HG02852 (cell line): ENCODE measurements around the gene CHD8.
"Not testable (repeated sequence)": the region's sequence is repeated elsewhere in the genome, so short reads cannot be mapped to it uniquely, and the experiment has no call there.

Experiments used
- ATAC-seq: cut with Tn5 transposase; IDR thresholded peaks from one replicate; pipeline ENCODE4 v1.9.1; 2021; ENCODE audit warnings: mild to moderate bottlenecking, moderate library complexity; ENCODE audit not compliant: unreplicated experiment

The CHD8 gene

GRCh38 chr14:21379338-21379737 lies 76.6 kb downstream of the CHD8 start:
- ATAC-seq: no peak

GRCh38 chr14:21373980-21374379 lies 81.9 kb downstream of the CHD8 start:
- no peak for ATAC-seq

- not testable (repeated sequence) for ATAC-seq
Measured at GRCh38 chr14:21372814-21373213, 83.1 kb downstream of the CHD8 start.

GRCh38 chr14:21369949-21370679 lies 85.8 kb downstream of the CHD8 start:
- no peak for ATAC-seq

GRCh38 chr14:21367582-21368144 lies 88.3 kb downstream of the CHD8 start:
- no peak for ATAC-seq

GRCh38 chr14:21356511-21356910 lies 99.4 kb downstream of the CHD8 start:
- ATAC-seq: no peak

- ATAC-seq: no peak
Measured at GRCh38 chr14:21352587-21352986, 103.3 kb downstream of the CHD8 start.

- no peak for ATAC-seq
Measured at GRCh38 chr14:21350539-21350938, 105.4 kb downstream of the CHD8 start.

GRCh38 chr14:21347201-21347600 lies 108.7 kb downstream of the CHD8 start:
- no peak for ATAC-seq

GRCh38 chr14:21346532-21347135 lies 109.3 kb downstream of the CHD8 start:
- ATAC-seq: no peak

GRCh38 chr14:21343035-21343794 lies 112.7 kb downstream of the CHD8 start:
- ATAC-seq: no peak
